GM04503 (cell line): ENCODE data around the gene EEF1G.
"Not testable (repeated sequence)": the region's sequence is repeated elsewhere in the genome, so short reads cannot be mapped to it uniquely, and the experiment has no call there.

Source experiments
- DNase-seq: peaks from one replicate; pipeline ENCODE4 v3.0.0-alpha.2; 2012; ENCODE audit warnings: low read depth

Gene EEF1G, protein sequence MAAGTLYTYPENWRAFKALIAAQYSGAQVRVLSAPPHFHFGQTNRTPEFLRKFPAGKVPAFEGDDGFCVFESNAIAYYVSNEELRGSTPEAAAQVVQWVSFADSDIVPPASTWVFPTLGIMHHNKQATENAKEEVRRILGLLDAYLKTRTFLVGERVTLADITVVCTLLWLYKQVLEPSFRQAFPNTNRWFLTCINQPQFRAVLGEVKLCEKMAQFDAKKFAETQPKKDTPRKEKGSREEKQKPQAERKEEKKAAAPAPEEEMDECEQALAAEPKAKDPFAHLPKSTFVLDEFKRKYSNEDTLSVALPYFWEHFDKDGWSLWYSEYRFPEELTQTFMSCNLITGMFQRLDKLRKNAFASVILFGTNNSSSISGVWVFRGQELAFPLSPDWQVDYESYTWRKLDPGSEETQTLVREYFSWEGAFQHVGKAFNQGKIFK

DNA sequence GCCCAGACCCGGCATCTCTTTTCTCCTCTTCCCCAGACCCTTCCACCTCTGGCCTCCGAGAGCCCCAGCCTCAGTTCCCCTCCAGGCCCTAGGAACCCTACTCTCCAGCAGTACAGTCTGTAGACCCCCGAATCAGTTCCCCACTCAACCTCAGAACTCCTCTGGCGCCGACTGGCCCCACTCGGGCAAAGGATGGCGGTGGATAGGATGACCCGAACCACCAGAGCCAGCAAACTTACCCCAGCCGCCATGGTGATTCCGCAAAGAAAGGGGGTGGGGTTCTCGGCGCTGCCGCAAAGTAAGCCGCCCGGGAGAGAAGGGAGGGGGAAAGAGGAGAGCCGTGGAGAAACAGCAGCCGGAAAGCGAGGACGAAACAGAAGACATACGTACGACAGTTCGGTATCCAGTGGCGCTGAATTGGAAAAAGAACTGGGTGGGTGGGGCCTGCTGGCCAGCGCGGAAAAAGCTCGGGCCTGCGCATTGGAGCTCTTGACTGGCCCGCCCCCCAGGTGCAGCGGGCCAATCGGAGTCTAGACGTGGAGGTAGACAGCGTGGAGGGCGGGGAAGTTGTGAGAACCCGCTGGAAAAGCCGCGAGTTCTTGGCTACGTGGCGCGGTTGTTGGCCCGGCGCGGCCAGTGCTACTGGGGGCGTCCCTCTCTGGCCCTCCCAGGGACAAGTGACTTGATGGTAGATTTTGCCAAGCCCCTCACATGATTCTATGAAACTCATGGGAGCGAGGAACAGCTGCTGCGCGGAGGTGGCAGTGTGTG, at the start of gene EEF1G:
Gene EEF1G, minus strand, starts transcription at position 300 of the 771 bp plus-strand sequence. Its CDS starts 49 bp downstream, at position 251.
- peak; percentile 99 for DNase-seq

DNA sequence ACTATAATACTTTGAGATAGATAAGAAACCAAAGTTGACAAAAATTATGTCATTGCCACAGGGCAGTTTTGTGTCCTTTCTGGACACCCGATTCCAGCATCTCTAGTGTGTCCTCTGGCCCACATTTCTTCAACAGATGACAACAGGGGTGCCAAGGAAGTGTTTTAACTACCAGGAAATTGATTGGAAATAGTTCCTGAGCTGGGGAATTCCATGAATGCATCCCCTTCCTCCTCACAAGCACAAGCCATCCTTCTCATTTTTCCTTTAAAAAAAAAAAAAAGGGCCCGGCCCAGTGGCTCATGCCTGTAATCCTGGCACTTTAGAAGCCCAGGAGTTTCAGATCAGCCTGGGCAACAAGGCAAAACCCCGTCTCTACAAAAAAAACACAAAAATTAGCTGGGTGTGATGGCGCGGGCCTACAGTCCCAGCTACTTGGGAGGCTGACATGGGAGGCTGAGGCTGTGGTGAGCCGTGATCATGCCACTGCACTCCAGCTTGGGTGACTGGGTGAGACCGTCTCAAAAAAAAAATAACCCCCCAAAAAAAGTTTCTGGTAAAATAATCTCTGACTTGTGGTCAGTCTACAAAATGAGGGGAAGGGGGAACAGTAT, 48.9 kb upstream of the EEF1G start:
- DNase-seq: no peak

DNA sequence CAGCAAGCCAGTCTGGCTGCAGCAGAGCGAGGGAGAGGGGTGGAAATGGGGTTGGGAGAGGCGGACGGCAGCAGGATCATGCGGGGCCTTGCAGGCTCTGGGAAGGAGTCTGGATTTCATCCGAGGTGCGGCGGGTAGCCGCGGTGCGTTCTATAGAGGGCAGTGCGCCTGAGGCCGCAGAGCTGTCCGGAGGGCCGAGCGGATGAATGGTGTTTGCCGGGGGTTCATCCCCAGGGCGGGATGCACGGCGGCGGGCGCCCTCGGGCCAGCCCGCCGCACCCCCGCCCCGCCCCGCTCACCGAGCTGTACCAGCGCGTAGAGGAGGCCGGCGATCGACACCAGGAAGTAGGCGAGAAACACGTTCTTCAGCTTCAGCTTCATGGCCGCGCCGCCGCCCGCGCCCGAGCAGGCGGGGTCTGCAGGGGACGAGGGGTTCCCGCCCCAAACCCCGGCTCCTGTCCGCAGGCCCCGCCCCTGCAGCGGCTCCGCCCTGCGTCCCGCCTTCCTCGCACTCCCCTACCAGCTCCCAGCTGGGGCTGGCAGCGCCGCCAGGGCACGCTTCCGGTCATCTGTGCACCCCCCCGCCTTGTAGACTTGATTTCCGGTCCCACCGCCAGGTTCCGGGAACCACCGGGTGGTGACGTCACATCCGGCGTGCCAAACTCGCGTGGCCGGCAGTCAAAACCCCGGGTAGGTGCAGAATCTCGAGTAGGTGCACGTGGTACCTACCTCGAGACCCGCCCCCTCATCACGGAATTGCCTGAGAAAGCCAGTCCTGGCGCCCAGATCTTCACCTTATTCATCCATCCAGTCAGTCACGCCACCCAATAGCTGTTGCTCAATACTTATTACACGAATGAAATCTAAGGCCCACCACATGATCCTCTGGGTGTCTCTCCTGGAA, 48.1 kb upstream of the EEF1G start, which contains the start of gene B3GAT3:
Gene B3GAT3, minus strand, starts transcription at position 420 of the 904 bp plus-strand sequence. Its CDS starts 39 bp downstream, at position 381.
- peak; percentile 87 for DNase-seq

DNA sequence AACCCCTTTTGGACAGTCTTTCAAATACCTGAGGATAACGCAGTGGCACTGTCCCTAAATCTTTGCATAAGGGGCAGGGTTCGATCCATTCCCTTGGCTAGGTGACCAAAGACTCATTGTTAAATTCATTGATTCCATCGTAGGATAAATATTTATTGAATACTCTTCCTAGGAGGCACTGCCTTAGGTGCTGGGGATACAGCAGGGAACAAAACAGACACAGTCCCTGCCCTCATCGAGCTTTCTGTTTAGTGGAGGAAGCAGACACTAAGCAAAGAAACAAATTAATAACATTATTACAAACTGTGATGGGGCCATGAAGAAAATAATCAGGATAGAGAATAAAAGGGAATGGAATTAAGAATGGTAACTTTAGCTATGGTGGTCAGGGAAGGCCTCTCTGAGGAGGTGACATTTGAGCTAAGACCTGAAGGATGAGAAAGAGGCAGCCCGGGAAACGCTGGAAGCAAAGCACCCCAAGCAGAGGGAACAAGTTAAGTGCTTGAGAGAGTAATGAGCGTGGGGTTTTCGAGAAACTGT, 47.4 kb upstream of the EEF1G start:
- no peak for DNase-seq

DNA sequence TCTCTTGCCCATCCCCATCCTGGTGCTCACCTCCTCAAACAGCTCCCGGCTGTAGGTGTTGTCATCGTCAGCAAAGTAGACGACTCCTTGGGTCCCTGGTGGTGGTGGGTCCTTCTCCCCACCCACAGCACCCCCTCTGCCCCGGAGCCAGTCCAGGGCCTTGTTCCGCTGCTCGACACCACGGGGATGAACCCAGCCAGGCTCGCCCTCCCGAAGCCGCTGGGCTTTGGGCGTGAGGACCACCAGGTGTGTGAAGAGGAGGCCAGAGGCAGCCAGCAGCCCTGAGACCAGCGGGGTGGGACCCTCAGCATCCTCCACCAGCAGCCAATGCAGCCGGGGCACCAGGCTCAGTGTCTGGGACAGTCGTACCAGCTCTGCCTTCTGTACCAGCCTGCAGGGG, 43.3 kb upstream of the EEF1G start:
- DNase-seq: not testable (repeated sequence)

DNA sequence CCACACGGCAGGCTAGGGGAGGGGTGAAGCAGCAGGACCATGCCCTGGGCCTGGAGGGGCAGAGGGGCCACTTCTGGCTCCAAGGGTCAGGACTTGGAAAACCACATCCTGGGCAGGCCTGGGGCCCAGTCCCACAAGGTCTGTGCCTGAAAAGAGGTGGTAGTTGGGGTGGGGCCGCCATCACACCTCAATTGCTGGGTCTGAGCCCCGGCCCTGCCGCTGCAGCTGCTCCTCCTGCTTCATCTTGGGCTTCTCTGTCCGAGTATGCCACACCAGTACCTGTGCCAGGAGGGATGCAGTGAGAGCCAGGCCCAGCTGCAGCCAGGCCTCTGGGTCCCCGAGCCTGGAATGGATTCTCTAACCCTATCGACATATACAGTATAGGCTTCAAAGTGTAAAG, 41.8 kb upstream of the EEF1G start:
- no peak for DNase-seq

DNA sequence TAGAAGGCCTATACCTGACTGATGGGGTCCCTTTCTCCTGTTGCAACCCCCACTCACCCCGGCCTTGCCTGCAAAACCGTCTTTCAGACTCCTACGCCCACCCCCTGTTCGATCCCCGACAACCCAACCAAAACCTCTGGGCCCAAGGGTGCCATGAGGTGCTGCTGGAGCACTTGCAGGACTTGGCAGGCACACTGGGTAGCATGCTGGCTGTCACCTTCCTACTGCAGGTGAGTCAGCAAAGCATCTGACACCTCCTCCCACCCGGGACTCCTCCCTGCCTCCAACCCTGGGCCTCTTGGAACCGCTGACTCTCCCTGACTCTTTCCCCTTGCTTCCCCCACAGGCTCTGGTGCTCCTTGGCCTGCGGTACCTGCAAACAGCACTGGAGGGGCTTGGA, 40.6 kb upstream of the EEF1G start:
- no peak for DNase-seq

DNA sequence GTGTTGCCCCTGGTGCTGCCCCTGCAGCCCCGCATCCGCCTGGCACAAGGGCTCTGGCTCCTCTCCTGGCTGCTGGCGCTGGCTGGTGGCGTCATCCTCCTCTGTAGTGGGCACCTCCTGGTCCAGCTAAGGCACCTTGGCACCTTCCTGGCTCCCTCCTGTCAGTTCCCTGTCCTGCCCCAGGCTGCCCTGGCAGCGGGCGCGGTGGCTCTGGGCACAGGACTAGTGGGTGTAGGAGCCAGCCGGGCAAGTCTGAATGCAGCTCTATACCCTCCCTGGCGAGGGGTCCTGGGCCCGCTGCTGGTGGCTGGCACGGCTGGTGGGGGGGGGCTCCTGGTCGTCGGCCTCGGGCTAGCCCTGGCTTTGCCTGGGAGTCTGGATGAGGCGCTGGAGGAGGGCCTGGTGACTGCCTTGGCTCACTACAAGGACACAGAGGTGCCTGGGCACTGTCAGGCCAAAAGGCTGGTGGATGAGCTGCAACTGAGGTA, 39.6 kb upstream of the EEF1G start:
- DNase-seq: no peak

DNA sequence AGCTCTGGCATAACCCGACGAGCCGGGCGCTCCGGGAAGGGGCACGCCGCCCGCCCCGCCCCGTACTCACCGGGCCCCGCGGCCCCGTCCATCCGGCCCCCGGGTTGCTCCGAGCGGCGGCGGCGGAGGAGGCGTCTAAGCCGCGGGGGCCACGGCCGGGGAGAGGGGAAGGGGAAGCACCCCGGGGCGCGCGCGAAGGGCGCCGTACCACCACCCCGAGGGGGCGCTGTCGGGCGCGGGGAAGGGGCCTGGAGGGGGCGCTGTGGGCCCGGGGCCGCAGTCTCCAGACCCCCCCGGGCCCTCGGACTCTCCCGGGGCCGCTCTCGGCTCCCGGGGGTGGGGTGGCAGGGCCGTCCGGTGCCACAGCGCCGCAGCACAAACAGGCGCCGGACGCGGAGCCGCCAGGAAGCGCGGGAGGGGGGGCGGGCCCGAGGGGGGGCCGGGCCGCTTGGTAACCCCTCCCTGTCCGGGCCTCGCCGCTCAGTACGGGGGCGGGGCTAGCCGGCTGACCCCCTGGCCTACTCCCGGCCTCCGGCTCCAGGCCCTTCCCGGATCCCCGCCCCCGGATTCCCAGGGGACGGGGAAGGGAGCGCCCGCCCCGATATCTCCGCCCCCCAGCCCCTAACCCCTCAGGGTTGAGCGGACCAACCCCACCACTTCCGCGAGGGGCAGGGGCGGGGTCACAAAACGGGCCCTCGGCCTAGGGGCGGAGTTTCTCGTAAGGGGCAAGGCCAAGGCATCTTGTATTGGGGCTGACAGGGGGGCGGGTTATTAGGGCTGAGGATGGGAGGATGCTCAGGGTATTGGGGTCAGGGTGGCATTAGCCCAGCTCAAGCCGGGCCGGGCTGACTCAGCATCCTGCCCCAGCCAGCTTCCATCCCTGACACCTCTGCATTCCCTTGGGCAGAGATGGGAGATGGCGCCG, 38.9 kb upstream of the EEF1G start, which contains the start of the genes EML3 and ROM1:
Gene EML3, minus strand, starts transcription at position 410 of the 925 bp plus-strand sequence. Its CDS starts 318 bp downstream, at position 92.
Gene ROM1, plus strand, starts transcription at position 892 of the 925 bp plus-strand sequence. Its CDS starts 25 bp downstream, at position 917.
- DNase-seq: no peak

DNA sequence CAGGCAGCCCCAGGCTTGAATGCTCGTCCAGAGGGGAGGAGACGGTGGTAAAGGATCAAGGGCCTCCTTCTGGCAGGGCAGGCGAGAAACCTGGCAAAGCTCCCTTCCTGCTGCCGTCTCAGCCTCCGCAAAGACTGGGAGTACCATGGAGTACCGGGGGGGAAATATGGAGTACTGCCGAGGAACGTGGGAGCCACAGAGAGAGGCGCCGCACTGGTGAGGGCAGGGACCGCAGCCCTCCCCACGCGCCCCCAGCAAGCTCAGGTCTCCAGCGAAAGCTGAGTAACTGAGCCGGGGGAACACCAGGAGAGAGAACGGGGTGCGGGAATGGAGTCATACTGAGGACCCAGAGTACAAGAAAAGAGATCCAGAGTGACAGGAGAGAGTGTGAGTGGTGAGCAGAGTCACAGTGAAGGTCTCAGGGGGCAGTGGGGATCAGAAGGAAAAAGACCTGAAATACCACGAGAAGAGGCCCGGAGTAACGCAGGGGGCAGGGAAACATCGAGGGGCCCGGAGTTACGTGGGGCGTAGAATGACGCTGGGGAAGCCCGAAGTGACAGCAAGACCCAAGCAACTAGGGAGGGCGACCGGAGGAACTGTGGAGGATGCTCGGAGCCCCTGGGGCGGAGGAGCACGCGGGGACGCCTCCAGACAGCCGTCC, 38.1 kb upstream of the EEF1G start:
- no peak for DNase-seq

DNA sequence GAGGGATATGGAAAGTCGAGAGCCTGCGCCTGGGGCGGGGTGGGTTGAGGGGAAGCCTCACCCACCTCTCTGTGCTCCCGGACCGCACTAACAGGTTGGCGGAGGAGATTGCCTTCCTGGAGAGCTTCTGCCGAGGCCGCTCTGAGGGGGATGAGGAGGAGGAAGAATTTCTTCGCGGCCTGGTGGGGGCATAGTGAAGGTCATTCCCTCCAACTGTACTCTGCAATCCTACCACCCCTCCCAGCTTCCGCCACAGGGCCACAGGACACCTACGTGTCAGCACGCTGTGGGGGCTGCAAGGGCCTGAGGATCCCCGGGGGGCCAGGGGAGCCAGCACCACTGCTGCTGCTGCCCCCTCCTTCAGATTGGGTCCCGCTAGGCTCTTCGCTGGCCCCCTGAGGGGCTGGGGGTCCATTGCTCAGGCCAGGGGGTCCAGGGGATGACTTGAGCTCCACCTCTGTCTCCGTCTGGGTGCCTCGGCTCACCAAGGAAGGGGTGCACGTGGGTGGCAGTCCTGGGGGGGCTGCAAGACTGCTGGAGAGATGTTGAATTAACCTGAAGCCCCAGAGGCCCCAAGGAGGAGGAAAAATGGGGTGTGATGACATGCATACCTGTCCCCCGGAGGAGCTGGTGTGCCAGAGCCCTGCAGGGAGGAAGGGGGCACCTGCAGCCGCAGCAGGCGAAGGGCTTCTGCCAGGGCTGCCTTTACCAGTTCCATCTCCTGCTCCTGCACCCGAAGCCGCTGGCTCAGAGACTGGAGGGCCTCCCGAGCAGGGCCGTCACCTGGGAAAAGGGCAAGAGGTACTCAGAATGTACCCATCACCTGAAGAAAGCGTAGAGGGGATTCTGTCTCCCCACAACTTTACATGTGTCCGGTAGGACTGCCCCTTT, 37.4 kb upstream of the EEF1G start:
- DNase-seq: no peak

DNA sequence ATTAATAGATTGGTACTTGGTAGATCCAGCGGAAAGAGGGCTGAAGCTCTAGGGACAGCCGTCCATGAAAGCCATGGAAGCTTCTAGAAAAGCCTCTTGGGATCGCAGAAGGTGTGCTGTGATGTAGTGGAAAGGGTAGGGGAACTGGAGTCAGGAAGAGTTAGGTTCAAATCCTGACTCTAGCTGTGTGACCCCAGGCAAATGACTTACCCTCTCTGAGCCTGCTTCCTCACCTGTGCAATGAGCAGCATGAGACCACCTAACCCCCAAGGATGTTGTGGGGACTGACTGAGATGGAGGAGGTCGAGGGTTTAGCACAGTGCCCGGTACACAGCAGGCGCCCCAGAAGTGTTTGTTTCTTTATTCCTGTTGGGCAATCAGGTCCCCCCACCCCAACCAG, 36.7 kb upstream of the EEF1G start:
- no peak for DNase-seq

DNA sequence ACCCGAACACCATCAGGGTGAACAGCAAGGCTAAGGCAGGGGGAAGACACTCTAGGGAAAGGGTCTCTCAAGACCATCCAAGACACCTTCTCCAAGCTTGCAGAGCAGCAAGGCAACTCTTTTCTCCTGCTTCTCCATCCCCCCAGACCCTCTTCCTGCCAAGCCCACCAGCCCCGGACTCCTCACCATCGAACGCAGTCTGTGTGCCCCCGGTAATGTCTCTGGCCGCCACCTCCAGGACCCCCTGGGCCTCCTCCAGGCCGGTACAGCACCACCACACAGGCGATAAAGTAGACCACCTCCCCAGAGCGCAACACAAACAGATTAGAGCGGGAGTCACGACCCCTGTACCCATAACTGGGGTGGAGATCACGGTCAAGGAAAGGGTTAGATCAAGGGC, 35.1 kb upstream of the EEF1G start:
- no peak for DNase-seq

DNA sequence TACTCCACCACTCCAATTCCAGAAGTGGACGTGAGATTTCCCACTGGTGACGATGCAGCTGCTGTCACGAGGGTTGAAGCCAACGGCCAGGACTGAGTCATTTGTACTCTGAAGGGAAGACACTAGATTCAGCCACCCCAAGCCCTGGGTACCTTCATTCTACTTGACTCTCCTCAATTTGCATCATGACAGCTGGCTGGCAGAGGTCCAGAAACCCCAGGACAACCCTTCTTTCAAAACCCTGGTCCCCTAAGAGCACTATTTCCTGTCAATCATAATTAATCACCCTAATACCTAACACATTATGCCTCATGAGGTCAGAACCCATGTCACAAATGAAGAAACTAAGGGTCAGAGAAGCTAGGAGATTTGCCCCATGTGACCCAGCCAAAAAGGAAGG, 34.0 kb upstream of the EEF1G start:
- no peak for DNase-seq

DNA sequence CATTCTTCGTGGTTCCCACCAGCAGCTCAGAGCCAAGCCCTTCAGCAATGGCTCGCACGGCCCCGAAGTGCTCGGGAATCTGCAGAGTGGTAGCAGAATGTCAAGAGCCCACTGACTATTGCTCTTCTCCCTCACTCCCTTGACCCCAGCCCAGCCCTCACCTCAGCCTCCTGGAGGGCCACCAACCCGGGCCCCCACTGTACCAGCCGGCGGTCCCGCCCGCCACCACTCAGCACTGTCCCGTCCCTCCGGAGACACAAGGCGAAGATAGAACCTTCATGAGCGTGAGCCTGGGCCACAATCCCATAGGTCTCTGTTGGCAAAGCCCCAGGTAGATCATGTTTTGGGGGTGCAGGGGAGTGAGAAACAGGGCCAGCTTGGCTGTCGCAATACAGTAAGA, 32.2 kb upstream of the EEF1G start:
- DNase-seq: no peak

DNA sequence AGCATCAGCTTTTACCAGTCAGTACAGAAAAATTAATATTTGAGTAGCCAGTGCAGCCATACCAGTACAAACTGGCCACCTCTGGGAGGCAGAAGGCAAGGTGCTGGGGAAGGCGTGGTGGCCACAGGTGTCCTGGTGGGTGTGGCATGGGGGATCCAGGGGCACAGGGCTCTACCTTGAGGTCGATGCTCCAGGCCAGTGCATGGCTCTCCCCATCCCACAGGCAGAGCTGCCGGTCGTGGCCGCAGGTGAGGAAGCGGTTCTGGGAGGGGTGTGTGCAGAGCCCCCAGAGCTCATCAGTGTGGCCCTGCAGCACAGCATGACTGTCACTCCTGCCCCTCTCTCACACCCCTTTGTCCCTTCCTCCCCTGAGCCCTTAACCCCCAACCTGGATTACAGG, 31.8 kb upstream of the EEF1G start:
- no peak for DNase-seq

DNA sequence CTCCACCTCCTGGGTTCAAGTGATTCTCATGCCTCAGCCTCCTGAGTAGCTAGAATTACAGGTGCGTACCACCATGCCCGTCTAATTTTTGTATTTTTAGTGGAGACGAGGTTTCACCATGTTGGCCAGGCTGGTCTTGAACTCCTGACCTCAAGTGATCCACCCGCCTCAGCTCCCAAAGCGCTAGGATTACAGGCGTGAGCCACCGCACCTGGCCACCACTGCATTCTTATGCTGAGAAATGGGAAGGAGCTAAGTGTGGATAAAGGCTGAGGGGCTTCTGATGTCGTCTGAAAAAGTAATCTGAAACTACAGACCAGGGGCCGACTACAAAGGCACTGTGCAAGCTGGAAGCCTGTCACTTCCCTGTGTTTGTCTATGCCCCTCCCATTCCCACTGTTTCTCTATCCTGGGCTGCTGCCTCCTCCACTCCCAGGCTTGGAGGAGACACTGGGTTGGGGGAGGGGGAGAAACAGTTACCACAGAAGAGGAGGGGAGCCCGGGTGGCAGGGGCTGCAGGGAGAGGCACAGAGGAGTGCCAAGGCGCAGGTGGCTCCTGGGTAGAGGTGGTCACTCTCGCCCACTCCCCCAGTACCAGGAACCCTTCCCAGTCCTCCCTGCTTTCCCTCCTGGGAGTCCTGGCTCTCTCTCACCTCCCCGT, 30.9 kb upstream of the EEF1G start:
- DNase-seq: no peak
